NB4 (cell line): ENCODE measurements around the gene STIP1.

ENCODE experiments used
- DNase-seq: peaks from one replicate; pipeline ENCODE4 v3.0.0; 2010; ENCODE audit warnings: low read depth
- H3K4me3 ChIP-seq: one replicate; pipeline ENCODE4 v1.5.1; 2011; ENCODE audit warnings: mild to moderate bottlenecking, low read depth, low read length, moderate library complexity
- MYC ChIP-seq: IDR thresholded peaks from 2 replicates; pipeline ENCODE4 v1.6.1; 2011; ENCODE audit warnings: low read depth, low read length
- POLR2A ChIP-seq: IDR thresholded peaks from 2 replicates; pipeline ENCODE4 v1.6.1; 2011; ENCODE audit warnings: mild to moderate bottlenecking; ENCODE audit not compliant: insufficient read length; ENCODE audit errors: extremely low read depth
- TF ChIP-seq, protein P1 (sequence below): IDR thresholded peaks from one replicate; pipeline ENCODE4 v1.5.1; 2012; ENCODE audit warnings: low read depth, low read length
- TF ChIP-seq, protein P2 (sequence below): IDR thresholded peaks from 2 replicates; pipeline ENCODE4 v1.6.1; 2011; ENCODE audit warnings: low read depth, low read length

The STIP1 gene

DNA sequence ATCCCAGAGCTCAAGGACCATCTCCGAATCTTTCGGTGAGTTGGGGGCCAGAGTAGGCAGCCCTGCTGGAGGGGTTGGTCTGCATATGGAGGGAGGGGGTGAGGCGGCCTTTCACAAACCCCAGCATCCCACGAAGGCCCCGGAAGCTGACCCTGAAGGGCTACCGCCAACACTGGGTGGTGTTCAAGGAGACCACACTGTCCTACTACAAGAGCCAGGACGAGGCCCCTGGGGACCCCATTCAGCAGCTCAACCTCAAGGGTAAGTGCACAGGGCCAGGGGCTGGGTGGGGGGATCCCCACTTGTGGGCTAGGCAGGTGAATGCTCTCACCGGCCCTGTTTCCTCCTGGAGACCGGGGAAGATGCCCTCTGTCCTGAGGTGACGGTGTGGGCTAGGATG is 33.8 kb downstream of the STIP1 start:
- H3K4me3 ChIP-seq: no peak overlapping the region
- TF ChIP-seq POLR2A (no peak), MYC (no peak)
- TF ChIP-seq, protein P1, sequence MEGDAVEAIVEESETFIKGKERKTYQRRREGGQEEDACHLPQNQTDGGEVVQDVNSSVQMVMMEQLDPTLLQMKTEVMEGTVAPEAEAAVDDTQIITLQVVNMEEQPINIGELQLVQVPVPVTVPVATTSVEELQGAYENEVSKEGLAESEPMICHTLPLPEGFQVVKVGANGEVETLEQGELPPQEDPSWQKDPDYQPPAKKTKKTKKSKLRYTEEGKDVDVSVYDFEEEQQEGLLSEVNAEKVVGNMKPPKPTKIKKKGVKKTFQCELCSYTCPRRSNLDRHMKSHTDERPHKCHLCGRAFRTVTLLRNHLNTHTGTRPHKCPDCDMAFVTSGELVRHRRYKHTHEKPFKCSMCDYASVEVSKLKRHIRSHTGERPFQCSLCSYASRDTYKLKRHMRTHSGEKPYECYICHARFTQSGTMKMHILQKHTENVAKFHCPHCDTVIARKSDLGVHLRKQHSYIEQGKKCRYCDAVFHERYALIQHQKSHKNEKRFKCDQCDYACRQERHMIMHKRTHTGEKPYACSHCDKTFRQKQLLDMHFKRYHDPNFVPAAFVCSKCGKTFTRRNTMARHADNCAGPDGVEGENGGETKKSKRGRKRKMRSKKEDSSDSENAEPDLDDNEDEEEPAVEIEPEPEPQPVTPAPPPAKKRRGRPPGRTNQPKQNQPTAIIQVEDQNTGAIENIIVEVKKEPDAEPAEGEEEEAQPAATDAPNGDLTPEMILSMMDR: no peak
- TF ChIP-seq, protein P2, sequence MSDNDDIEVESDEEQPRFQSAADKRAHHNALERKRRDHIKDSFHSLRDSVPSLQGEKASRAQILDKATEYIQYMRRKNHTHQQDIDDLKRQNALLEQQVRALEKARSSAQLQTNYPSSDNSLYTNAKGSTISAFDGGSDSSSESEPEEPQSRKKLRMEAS: no peak
- no peak for DNase-seq

DNA sequence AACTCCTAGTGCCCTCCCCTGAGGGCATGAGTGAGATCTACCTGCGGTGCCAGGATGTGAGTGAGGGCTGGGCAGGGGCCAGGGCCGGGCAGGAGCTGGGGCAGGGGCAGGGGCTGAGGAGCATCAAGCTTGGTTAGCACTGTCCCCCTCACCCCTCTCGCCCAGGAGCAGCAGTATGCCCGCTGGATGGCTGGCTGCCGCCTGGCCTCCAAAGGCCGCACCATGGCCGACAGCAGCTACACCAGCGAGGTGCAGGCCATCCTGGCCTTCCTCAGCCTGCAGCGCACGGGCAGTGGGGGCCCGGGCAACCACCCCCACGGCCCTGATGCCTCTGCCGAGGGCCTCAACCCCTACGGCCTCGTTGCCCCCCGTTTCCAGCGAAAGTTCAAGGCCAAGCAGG is 34.3 kb downstream of the STIP1 start:
- DNase-seq: no peak
- no peak overlapping the region for H3K4me3 ChIP-seq
- TF ChIP-seq, protein P2: no peak
- TF ChIP-seq, protein P1: no peak
- no peak for TF ChIP-seq MYC
- no peak for TF ChIP-seq POLR2A

DNA sequence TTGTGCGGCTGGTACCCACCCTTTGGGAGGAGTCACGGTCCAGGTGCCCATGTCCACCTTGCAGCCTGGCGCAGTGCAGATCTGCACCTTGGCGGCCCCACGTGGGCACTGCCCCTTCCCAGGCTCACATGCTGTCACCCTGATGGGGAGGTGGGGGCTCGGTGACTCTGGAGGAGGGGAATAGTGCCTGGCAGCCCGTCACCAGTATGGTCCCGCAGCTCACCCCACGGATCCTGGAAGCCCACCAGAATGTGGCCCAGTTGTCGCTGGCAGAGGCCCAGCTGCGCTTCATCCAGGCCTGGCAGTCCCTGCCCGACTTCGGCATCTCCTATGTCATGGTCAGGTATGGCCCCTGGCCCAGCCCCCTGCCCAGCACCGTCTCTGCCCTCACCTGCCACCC is 34.8 kb downstream of the STIP1 start:
- TF ChIP-seq, protein P1: no peak
- TF ChIP-seq POLR2A (no peak), MYC (no peak)
- TF ChIP-seq, protein P2: no peak
- no peak for DNase-seq
- H3K4me3 ChIP-seq: no peak overlapping the region

DNA sequence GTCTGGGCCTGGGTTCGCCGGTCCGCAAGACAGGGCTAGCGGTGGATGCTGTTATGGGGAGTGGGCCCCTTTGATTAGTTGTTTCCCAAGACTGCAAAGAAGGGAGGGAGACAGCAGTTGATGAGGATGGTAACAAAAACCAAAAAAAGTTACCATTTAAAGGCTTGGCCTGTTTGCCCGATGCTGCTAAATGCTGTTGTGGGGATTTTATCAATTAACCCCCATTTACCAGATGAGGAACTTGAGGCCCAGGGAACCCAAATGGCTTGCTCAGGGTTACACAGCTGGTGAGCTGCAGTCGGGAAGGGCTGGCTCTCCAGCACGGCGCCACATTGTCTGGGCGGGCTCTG is 36.7 kb downstream of the STIP1 start:
- TF ChIP-seq POLR2A: no peak
- TF ChIP-seq, protein P2: no peak
- TF ChIP-seq, protein P1: no peak
- TF ChIP-seq MYC: no peak
- H3K4me3 ChIP-seq: no peak overlapping the region
- DNase-seq: peak; percentile 37

DNA sequence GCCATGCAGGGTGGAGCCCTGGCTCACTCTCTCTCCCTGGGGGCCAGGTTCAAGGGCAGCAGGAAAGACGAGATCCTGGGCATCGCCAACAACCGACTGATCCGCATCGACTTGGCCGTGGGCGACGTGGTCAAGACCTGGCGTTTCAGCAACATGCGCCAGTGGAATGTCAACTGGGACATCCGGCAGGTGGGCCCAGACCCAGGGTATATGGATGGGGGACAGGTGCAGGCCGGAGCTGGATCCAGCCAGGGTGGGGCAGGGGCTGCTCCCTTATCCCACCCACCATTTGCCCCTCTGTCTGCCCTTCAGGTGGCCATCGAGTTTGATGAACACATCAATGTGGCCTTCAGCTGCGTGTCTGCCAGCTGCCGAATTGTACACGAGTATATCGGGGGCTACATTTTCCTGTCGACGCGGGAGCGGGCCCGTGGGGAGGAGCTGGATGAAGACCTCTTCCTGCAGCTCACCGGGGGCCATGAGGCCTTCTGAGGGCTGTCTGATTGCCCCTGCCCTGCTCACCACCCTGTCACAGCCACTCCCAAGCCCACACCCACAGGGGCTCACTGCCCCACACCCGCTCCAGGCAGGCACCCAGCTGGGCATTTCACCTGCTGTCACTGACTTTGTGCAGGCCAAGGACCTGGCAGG is 37.2 kb downstream of the STIP1 start:
- DNase-seq: no peak
- no peak overlapping the region for H3K4me3 ChIP-seq
- TF ChIP-seq, protein P1: no peak
- TF ChIP-seq, protein P2: no peak
- TF ChIP-seq MYC: no peak
- TF ChIP-seq POLR2A: no peak
